OCI-LY1 (cell line): ENCODE measurements around the gene NEUROD4.

ENCODE experiments used
- EZH2 ChIP-seq: fragments of 200-600 bp; sonication (generic), shearing (Covaris generic); IDR thresholded peaks from 2 replicates; pipeline ENCODE4 v1.8.0; 2017; ENCODE audit warnings: borderline replicate concordance, mixed run types, mild to moderate bottlenecking, antibody characterized with exemption, low read length, moderate library complexity, mixed read lengths
- TF ChIP-seq, protein P1 (sequence below): fragments of 200-600 bp; sonication (generic), shearing (Covaris generic); IDR thresholded peaks from 2 replicates; pipeline ENCODE4 v1.5.1; 2017; ENCODE audit warnings: mild to moderate bottlenecking, antibody characterized with exemption, low read length, moderate library complexity, mixed read lengths

GRCh38 chr12:55058082-55058481 lies 38.3 kb downstream of the NEUROD4 start:
- TF ChIP-seq, protein P1, sequence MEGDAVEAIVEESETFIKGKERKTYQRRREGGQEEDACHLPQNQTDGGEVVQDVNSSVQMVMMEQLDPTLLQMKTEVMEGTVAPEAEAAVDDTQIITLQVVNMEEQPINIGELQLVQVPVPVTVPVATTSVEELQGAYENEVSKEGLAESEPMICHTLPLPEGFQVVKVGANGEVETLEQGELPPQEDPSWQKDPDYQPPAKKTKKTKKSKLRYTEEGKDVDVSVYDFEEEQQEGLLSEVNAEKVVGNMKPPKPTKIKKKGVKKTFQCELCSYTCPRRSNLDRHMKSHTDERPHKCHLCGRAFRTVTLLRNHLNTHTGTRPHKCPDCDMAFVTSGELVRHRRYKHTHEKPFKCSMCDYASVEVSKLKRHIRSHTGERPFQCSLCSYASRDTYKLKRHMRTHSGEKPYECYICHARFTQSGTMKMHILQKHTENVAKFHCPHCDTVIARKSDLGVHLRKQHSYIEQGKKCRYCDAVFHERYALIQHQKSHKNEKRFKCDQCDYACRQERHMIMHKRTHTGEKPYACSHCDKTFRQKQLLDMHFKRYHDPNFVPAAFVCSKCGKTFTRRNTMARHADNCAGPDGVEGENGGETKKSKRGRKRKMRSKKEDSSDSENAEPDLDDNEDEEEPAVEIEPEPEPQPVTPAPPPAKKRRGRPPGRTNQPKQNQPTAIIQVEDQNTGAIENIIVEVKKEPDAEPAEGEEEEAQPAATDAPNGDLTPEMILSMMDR = no peak
- no peak for TF ChIP-seq EZH2
